Measurements from ENCODE around the gene SDF4.

DNA sequence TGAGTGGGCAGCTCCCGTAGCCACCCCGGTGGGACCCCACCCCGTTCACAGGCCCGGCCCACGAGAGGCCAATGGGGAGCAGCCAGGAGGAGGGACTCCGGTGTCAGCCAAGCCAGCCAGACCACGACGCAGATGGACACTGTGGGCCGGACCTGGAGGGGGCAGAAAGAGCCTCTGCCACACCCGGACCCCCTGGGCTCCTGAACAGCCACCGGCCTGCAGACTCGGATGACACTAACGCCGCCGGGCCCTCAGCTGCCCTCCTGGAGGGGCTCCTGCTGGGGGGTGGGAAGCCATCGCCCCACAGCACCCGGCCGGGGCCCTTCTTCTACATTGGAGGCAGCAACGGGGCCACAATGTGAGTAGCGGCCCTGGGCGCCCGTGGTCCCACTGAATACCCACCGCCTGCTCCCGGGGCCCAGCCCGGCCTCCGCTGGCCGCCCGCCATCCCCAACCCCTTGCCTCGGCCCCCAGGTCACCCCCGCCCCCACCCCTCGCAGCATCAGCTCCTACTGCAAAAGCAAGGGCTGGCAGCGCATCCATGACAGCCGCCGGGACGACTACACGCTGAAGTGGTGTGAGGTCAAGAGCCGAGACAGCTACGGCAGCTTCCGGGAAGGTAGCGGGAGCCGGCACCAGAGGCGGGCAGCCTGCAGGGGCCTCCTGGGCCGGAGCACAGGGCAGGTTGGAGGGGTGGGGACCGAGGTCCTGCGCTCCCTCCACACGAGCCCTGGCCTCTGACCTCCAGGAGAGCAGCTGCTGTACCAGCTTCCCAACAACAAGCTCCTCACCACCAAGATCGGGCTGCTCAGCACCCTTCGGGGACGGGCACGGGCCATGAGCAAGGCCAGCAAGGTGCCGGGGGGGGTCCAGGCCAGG lies 51.6 kb downstream of the SDF4 start:
- TF ChIP-seq, protein P1, sequence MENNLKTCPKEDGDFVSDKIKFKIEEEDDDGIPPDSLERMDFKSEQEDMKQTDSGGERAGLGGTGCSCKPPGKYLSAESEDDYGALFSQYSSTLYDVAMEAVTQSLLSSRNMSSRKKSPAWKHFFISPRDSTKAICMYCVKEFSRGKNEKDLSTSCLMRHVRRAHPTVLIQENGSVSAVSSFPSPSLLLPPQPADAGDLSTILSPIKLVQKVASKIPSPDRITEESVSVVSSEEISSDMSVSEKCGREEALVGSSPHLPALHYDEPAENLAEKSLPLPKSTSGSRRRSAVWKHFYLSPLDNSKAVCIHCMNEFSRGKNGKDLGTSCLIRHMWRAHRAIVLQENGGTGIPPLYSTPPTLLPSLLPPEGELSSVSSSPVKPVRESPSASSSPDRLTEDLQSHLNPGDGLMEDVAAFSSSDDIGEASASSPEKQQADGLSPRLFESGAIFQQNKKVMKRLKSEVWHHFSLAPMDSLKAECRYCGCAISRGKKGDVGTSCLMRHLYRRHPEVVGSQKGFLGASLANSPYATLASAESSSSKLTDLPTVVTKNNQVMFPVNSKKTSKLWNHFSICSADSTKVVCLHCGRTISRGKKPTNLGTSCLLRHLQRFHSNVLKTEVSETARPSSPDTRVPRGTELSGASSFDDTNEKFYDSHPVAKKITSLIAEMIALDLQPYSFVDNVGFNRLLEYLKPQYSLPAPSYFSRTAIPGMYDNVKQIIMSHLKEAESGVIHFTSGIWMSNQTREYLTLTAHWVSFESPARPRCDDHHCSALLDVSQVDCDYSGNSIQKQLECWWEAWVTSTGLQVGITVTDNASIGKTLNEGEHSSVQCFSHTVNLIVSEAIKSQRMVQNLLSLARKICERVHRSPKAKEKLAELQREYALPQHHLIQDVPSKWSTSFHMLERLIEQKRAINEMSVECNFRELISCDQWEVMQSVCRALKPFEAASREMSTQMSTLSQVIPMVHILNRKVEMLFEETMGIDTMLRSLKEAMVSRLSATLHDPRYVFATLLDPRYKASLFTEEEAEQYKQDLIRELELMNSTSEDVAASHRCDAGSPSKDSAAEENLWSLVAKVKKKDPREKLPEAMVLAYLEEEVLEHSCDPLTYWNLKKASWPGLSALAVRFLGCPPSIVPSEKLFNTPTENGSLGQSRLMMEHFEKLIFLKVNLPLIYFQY (CRISPR knock-in tag; IDR thresholded peaks at IDR 0.05; ENCODE audit: borderline replicate concordance): no peak
- TF ChIP-seq, protein P2, sequence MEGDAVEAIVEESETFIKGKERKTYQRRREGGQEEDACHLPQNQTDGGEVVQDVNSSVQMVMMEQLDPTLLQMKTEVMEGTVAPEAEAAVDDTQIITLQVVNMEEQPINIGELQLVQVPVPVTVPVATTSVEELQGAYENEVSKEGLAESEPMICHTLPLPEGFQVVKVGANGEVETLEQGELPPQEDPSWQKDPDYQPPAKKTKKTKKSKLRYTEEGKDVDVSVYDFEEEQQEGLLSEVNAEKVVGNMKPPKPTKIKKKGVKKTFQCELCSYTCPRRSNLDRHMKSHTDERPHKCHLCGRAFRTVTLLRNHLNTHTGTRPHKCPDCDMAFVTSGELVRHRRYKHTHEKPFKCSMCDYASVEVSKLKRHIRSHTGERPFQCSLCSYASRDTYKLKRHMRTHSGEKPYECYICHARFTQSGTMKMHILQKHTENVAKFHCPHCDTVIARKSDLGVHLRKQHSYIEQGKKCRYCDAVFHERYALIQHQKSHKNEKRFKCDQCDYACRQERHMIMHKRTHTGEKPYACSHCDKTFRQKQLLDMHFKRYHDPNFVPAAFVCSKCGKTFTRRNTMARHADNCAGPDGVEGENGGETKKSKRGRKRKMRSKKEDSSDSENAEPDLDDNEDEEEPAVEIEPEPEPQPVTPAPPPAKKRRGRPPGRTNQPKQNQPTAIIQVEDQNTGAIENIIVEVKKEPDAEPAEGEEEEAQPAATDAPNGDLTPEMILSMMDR (CRISPR knock-in tag; IDR thresholded peaks at IDR 0.05): no peak
